Astrocyte (in vitro differentiated cells and primary cell): ENCODE results near the gene SRCAP. TPM values are rescaled to one million over a fixed set of nuclear protein-coding genes. Genes with fewer than 3 reads are reported as not detected.

ENCODE experiments used
- DNase-seq: peaks from one replicate; pipeline ENCODE4 v3.0.0-alpha.2; 2010; ENCODE audit warnings: low read depth
- FAIRE-seq: peaks from 2 replicates; lab custom pipeline; 2011; peaks lifted over from hg19 to GRCh38; lab: Jason Lieb, UNC
- H2AFZ ChIP-seq: 2 replicates; pipeline ENCODE4 v1.6.0; 2012; ENCODE audit warnings: low read depth, low read length, inconsistent platforms
- H3K27ac ChIP-seq: 2 replicates; pipeline ENCODE4 v1.5.1; 2011; ENCODE audit warnings: low read depth, low read length, inconsistent platforms
- H3K27me3 ChIP-seq: 2 replicates; pipeline ENCODE4 v1.6.0; 2011; ENCODE audit warnings: low read length, inconsistent platforms; ENCODE audit not compliant: insufficient read depth
- H3K36me3 ChIP-seq: 2 replicates; pipeline ENCODE4 v1.5.1; 2011; ENCODE audit warnings: low read length, inconsistent platforms; ENCODE audit not compliant: insufficient read depth
- H3K4me1 ChIP-seq: 2 replicates; pipeline ENCODE4 v1.5.1; 2011; ENCODE audit warnings: low read length, inconsistent platforms; ENCODE audit not compliant: insufficient read depth
- H3K4me2 ChIP-seq: 2 replicates; pipeline ENCODE4 v1.6.0; 2012; ENCODE audit warnings: low read length, inconsistent platforms
- H3K4me3 ChIP-seq: 2 replicates; pipeline ENCODE4 v1.5.1; 2011; ENCODE audit warnings: low read depth, mild to moderate bottlenecking, low read length, inconsistent platforms; ENCODE audit not compliant: insufficient read depth
- H3K79me2 ChIP-seq: 2 replicates; pipeline ENCODE4 v1.6.0; 2012; ENCODE audit warnings: mild to moderate bottlenecking, low read length, inconsistent platforms; ENCODE audit not compliant: insufficient read depth
- H3K9ac ChIP-seq: 2 replicates; pipeline ENCODE4 v1.6.0; 2012; ENCODE audit warnings: mild to moderate bottlenecking, low read length, inconsistent platforms
- H3K9me3 ChIP-seq: 2 replicates; pipeline ENCODE4 v1.5.1; 2012; ENCODE audit warnings: low read depth, mild to moderate bottlenecking, low read length, inconsistent platforms; ENCODE audit not compliant: insufficient read depth
- H4K20me1 ChIP-seq: 2 replicates; pipeline ENCODE4 v1.6.0; 2012; ENCODE audit warnings: low read length, inconsistent platforms; ENCODE audit not compliant: insufficient read depth
- H3K27ac Mint-ChIP-seq: one replicate; pipeline ENCODE4 v1.8.0; 2021; ENCODE audit warnings: mild to moderate bottlenecking, mixed read lengths; ENCODE audit not compliant: unreplicated experiment
- H3K27me3 Mint-ChIP-seq: one replicate; pipeline ENCODE4 v1.8.0; 2021; ENCODE audit warnings: low read depth, mixed read lengths; ENCODE audit not compliant: unreplicated experiment
- H3K36me3 Mint-ChIP-seq: one replicate; pipeline ENCODE4 v1.8.0; 2021; ENCODE audit warnings: low read depth, mixed read lengths; ENCODE audit not compliant: unreplicated experiment
- H3K4me1 Mint-ChIP-seq: one replicate; pipeline ENCODE4 v1.8.0; 2021; ENCODE audit warnings: low read depth, mixed read lengths; ENCODE audit not compliant: unreplicated experiment
- H3K4me3 Mint-ChIP-seq: one replicate; pipeline ENCODE4 v1.8.0; 2021; ENCODE audit warnings: mild to moderate bottlenecking, moderate library complexity, mixed read lengths; ENCODE audit not compliant: unreplicated experiment
- H3K9me3 Mint-ChIP-seq: one replicate; pipeline ENCODE4 v1.8.0; 2021; ENCODE audit warnings: mild to moderate bottlenecking, mixed read lengths; ENCODE audit not compliant: unreplicated experiment
- CTCF ChIP-seq: IDR thresholded peaks from 2 replicates; pipeline ENCODE4 v1.5.1; 2011; ENCODE audit warnings: low read depth, mild to moderate bottlenecking, inconsistent platforms, low read length, moderate library complexity; ENCODE audit not compliant: insufficient read depth
- EZH2 ChIP-seq: IDR thresholded peaks from 2 replicates; pipeline ENCODE4 v1.6.1; 2012; ENCODE audit warnings: mild to moderate bottlenecking, low read length, inconsistent platforms; ENCODE audit not compliant: insufficient read depth
- total RNA-seq: library from RNA; stranded (reverse); gene quantifications from 2 replicates; pipeline ENCODE4 v1.2.1, GENCODE V29; 2021

Gene SRCAP
- total RNA-seq, 1 donor from 2014 or later = 50.4 TPM

GRCh38 chr16:30691907-30692306 is 7.1 kb upstream of the SRCAP start:
- no peaks in the 10 kb centered on the region for H3K9me3 ChIP-seq
- no peak for TF ChIP-seq EZH2
- no peak for TF ChIP-seq CTCF
- no peaks in the 10 kb centered on the region for H3K36me3 ChIP-seq
- Mint-ChIP-seq H3K4me1 (peaks cover 2% of the 10 kb centered on the region), H3K27ac (peak overlapping the region; percentile 22), H3K36me3 (peaks cover 2% of the 10 kb centered on the region), H3K27me3 (peaks cover 40% of the 10 kb centered on the region), H3K4me3 (peak overlapping the region; percentile 2), H3K9me3 (peaks cover 2% of the 10 kb centered on the region)
- H3K4me3 ChIP-seq = no peak overlapping the region
- no peaks in the 10 kb centered on the region for H3K27me3 ChIP-seq
- no peak for DNase-seq
- H4K20me1 ChIP-seq = no peaks in the 10 kb centered on the region
- H3K27ac ChIP-seq = no peak overlapping the region
- no peaks in the 10 kb centered on the region for H3K79me2 ChIP-seq
- no peaks in the 10 kb centered on the region for H3K4me1 ChIP-seq
- H2AFZ ChIP-seq = no peak overlapping the region
- no peak for FAIRE-seq
- H3K9ac ChIP-seq = no peak overlapping the region
- no peak overlapping the region for H3K4me2 ChIP-seq

GRCh38 chr16:30692396-30693064 is 6.4 kb upstream of the SRCAP start:
- no peak for FAIRE-seq
- no peak overlapping the region for H3K4me3 Mint-ChIP-seq

More at GRCh38 chr16:30692396-30693064, 6.4 kb upstream of the SRCAP start:
- Mint-ChIP-seq H3K36me3 (peaks cover 2% of the 10 kb centered on the region), H3K27me3 (peaks cover 37% of the 10 kb centered on the region), H3K4me1 (peaks cover 2% of the 10 kb centered on the region), H3K27ac (no peak overlapping the region), H3K9me3 (peaks cover 2% of the 10 kb centered on the region)
- H3K27me3 ChIP-seq = no peaks in the 10 kb centered on the region
- H3K79me2 ChIP-seq = no peaks in the 10 kb centered on the region
- H2AFZ ChIP-seq = no peak overlapping the region
- H3K9me3 ChIP-seq = no peaks in the 10 kb centered on the region
- TF ChIP-seq EZH2 (no peak), CTCF (no peak)
- H4K20me1 ChIP-seq = no peaks in the 10 kb centered on the region
- no peak overlapping the region for H3K9ac ChIP-seq
- no peaks in the 10 kb centered on the region for H3K36me3 ChIP-seq
- no peak overlapping the region for H3K27ac ChIP-seq
- no peak for DNase-seq
- no peak overlapping the region for H3K4me2 ChIP-seq
- H3K4me3 ChIP-seq = no peak overlapping the region
- no peaks in the 10 kb centered on the region for H3K4me1 ChIP-seq
